Measurements from ENCODE around the gene ZSCAN10. TPM values are rescaled to one million over a fixed set of nuclear protein-coding genes. Genes with fewer than 3 reads are reported as not detected.

ZSCAN10 gene
- total RNA-seq, 4 donors from 2014 or later: 1.7 TPM; not detected in 3

- TF ChIP-seq CTCF (IDR thresholded peaks at IDR 0.05): peak in 2 of 4 experiments; percentile 13 to 41
- TF ChIP-seq POLR2A (IDR thresholded peaks at IDR 0.05): no peak
- Histone ChIP-seq H3K9me3 (no peaks in the 10 kb centered on the region), H3K4me1 (peaks cover 0 to 27% (median 4%) of the 10 kb centered on the region in 3 donors), H3K4me3 (no peak overlapping the region), H3K36me3 (no peaks in the 10 kb centered on the region), H3K27me3 (peaks cover 61% of the 10 kb centered on the region), H3K27ac (peak overlapping the region in 3 of 4 donors; percentile 15 to 54 (median 47))
- ATAC-seq: no peak
- 27 to 52% methylated on average over 14 of the region's 29 CpGs for WGBS, 2 donors (ENCODE audit: low coverage in 1 of 2)
These were observed 2.1 kb upstream of the ZSCAN10 start for GRCh38 chr16:3101018-3101840.

GRCh38 chr16:3099732-3100499 lies 822 bp upstream of the ZSCAN10 start:
- peak overlapping the region in 1 of 2 donors; percentile 28 for H3K4me3 ChIP-seq
- peak; percentile 87 for ATAC-seq

GRCh38 chr16:3099395-3099731 lies 269 bp upstream of the ZSCAN10 start:
- TF ChIP-seq CTCF (IDR thresholded peaks at IDR 0.05): no peak
- TF ChIP-seq POLR2AphosphoS5 (IDR thresholded peaks at IDR 0.05): no peak
- TF ChIP-seq POLR2A (IDR thresholded peaks at IDR 0.05): no peak
- no peak for TF ChIP-seq EP300 (IDR thresholded peaks at IDR 0.05)
- H3K36me3 ChIP-seq: no peaks in the 10 kb centered on the region
- H3K27me3 ChIP-seq: peaks cover 78% of the 10 kb centered on the region
- ATAC-seq: no peak
- H3K27ac ChIP-seq: no peak overlapping the region
- no peaks in the 10 kb centered on the region for H3K9me3 ChIP-seq
- WGBS, 2 donors (ENCODE audit: low coverage in 1 of 2): 40 to 79% methylated on average over 1 to 3 of the region's 5 CpGs
- peaks cover 0 to 21% (median 4%) of the 10 kb centered on the region in 3 donors for H3K4me1 ChIP-seq
- no peak overlapping the region for H3K4me3 ChIP-seq

More at GRCh38 chr16:3099732-3100499, 822 bp upstream of the ZSCAN10 start:
- WGBS, 2 donors (ENCODE audit: low coverage in 1 of 2): 1 to 5% methylated on average over 13 to 15 of the region's 39 CpGs
- no peaks in the 10 kb centered on the region for H3K36me3 ChIP-seq
- TF ChIP-seq EP300 (IDR thresholded peaks at IDR 0.05): no peak
- no peak for TF ChIP-seq CTCF (IDR thresholded peaks at IDR 0.05)
- TF ChIP-seq POLR2AphosphoS5 (IDR thresholded peaks at IDR 0.05): no peak
- no peak for TF ChIP-seq POLR2A (IDR thresholded peaks at IDR 0.05)
- H3K27ac ChIP-seq: peak overlapping the region in 1 of 4 donors; percentile 23
- peaks cover 74% of the 10 kb centered on the region for H3K27me3 ChIP-seq
- H3K4me1 ChIP-seq: peaks cover 0 to 21% (median 4%) of the 10 kb centered on the region in 3 donors
- H3K9me3 ChIP-seq: no peaks in the 10 kb centered on the region

GRCh38 chr16:3097266-3097665 lies 1.8 kb downstream of the ZSCAN10 start:
- Histone ChIP-seq H3K27me3 (peaks cover 97% of the 10 kb centered on the region), H3K4me3 (no peak overlapping the region), H3K9me3 (no peaks in the 10 kb centered on the region), H3K4me1 (peaks cover 0 to 21% (median 4%) of the 10 kb centered on the region in 3 donors), H3K36me3 (no peaks in the 10 kb centered on the region), H3K27ac (no peak overlapping the region)
- no peak for ATAC-seq
- TF ChIP-seq EP300 (IDR thresholded peaks at IDR 0.05): no peak
- TF ChIP-seq POLR2A (IDR thresholded peaks at IDR 0.05): no peak
- no peak for TF ChIP-seq POLR2AphosphoS5 (IDR thresholded peaks at IDR 0.05)
- no peak for TF ChIP-seq CTCF (IDR thresholded peaks at IDR 0.05)
- WGBS, 2 donors (ENCODE audit: low coverage in 1 of 2): 33 to 47% methylated on average over 3 to 5 of the region's 8 CpGs

Data from gastroesophageal sphincter (tissue), 4 donors.